ENCODE data around the gene STRBP.
"Not testable (repeated sequence)": the region's sequence is repeated elsewhere in the genome, so short reads cannot be mapped to it uniquely, and the experiment has no call there.

Gene STRBP

DNA sequence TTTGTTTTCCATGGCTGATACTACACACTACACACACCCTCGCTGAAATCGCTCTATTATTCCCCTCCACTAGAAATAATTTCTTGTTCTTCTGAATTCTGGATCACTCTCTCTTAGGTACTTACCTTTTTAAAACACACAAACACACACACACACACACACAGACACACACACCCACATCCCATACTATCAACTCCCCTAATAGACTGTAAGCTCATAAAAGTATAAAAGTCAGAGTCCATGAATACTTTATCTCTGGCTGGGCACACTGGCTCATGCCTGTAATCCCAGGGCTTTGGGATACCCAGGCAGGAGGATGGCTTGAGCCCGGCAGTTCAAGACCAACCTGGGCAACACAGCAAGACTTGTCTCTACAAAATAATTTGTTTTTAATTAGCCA lies 11.1 kb downstream of the STRBP start:
- ChIA-PET CTCF (interaction anchor here (0.6 kb wide), 2 partner anchors 14 to 17 kb away, joined by 3 to 4 read pairs; no protein-coding TSS in a partner anchor), POLR2A (ENCODE audit: low non-redundant PET) (no interaction called here)
- DNase-seq (ENCODE audit: low spot score): no peak
- no peak overlapping the region for H3K27ac ChIP-seq
- no peak for TF ChIP-seq CTCF (conservative IDR thresholded peaks at IDR 0.05; ENCODE audit: low read depth)

GRCh38 chr9:123255718-123256117 lies 12.7 kb downstream of the STRBP start:
- no peak for TF ChIP-seq CTCF (conservative IDR thresholded peaks at IDR 0.05; ENCODE audit: low read depth)
- no peak for DNase-seq (ENCODE audit: low spot score)
- POLR2A ChIA-PET (ENCODE audit: low non-redundant PET): interaction anchor here (0.6 kb wide), 1 partner anchor 38 kb away, joined by 4 read pairs; no protein-coding TSS in a partner anchor
- CTCF ChIA-PET: interaction anchor here (0.6 kb wide), 1 partner anchor 17 kb away, joined by 3 read pairs; no protein-coding TSS in a partner anchor
- no peak overlapping the region for H3K27ac ChIP-seq

DNA sequence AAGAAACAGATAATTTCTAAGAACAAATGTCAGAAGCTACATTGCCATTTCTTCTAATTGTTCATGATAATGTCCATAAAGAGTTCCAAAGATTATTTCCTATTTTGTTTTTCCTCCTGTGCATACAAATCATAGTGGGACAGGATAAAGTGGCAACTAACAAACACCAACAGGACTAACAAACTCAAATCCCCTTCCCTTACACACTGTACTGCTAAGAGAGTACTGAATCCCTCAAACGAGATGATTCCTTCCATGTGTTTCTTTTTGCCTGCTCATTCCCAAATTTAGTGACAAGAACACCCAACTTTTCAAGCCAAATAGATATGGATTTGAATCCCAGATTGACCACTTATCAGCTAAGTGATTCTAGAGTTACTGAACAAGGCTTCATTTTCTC lies 15.2 kb downstream of the STRBP start:
- POLR2A ChIA-PET (ENCODE audit: low non-redundant PET): no interaction called here
- TF ChIP-seq CTCF (conservative IDR thresholded peaks at IDR 0.05; ENCODE audit: low read depth): no peak
- DNase-seq (ENCODE audit: low spot score): no peak
- CTCF ChIA-PET: interaction anchor here (0.6 to 0.7 kb wide), 2 partner anchors 108 to 111 kb away, joined by 3 read pairs; no protein-coding TSS in a partner anchor
- H3K27ac ChIP-seq: no peak overlapping the region

- POLR2A ChIA-PET (ENCODE audit: low non-redundant PET): interaction anchor here (0.6 to 1.5 kb wide), 2 partner anchors 15 to 17 kb away, joined by 3 read pairs; no protein-coding TSS in a partner anchor
- no peak for TF ChIP-seq CTCF (conservative IDR thresholded peaks at IDR 0.05; ENCODE audit: low read depth)
- no peak for DNase-seq (ENCODE audit: low spot score)
- H3K27ac ChIP-seq: no peak overlapping the region
- CTCF ChIA-PET: interaction anchor here (0.6 to 0.8 kb wide), 2 partner anchors 87 to 474 kb away, joined by 3 to 4 read pairs; no protein-coding TSS in a partner anchor
These were observed 16.6 kb downstream of the STRBP start for GRCh38 chr9:123251741-123252140.

DNA sequence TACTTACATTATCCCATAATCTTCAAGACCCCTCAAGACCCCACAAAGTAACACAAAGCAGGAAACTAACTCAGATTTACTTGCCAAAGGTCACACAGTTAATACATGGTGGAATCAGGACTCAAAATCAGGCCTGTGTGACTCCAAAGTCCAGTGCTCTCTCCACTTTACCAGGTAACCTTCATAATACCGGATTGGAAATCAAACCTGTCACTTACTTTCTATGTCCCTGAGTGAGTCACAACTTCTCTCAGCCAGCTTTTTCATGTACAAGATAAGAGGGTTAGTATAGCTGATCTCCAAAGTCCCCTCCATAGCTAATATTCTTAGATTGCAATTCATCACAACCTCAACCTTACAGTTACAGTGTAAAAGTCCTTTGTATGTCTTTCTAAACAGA lies 17.1 kb downstream of the STRBP start:
- POLR2A ChIA-PET (ENCODE audit: low non-redundant PET): interaction anchor here (1.5 kb wide), 1 partner anchor 18 kb away, joined by 3 read pairs; no protein-coding TSS in a partner anchor
- CTCF ChIA-PET: interaction anchor here (0.8 kb wide), 1 partner anchor 87 kb away, joined by 3 read pairs; no protein-coding TSS in a partner anchor
- no peak for TF ChIP-seq CTCF (conservative IDR thresholded peaks at IDR 0.05; ENCODE audit: low read depth)
- no peak overlapping the region for H3K27ac ChIP-seq
- no peak for DNase-seq (ENCODE audit: low spot score)

DNA sequence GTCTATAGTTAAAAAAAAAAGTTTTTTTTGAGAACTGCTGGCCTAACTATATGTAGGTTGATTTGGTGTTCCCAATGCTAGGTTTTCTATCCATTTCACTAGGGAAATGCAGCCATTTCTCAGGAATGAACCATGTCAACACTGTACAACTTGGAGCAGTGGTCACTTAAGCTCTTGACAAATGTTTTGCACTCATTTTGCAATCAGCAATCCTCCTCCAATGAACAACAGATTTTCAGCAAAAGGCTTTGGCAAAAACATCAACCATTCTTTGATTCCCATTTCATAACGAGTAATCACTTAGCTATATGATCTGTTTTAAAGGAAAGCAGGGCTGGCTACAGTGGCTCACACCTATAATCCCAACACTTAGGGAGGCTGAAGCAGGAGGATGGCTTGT lies 17.9 kb downstream of the STRBP start:
- ChIA-PET POLR2A (ENCODE audit: low non-redundant PET) (no interaction called here), CTCF (interaction anchor here (0.6 kb wide), 1 partner anchor 94 kb away, joined by 3 read pairs; no protein-coding TSS in a partner anchor)
- DNase-seq (ENCODE audit: low spot score): no peak
- H3K27ac ChIP-seq: no peak overlapping the region
- TF ChIP-seq CTCF (conservative IDR thresholded peaks at IDR 0.05; ENCODE audit: low read depth): no peak

GRCh38 chr9:123249162-123249561 lies 19.2 kb downstream of the STRBP start:
- POLR2A ChIA-PET (ENCODE audit: low non-redundant PET); DNase-seq (ENCODE audit: low spot score); H3K27ac ChIP-seq: not testable (repeated sequence)
- CTCF ChIA-PET: interaction anchor here (0.5 to 1.0 kb wide), 4 partner anchors 24 to 100 kb away, joined by 3 to 6 read pairs (median 3); no protein-coding TSS in a partner anchor

All from RWPE1 (cell line).